Erythroblast (primary cell): ENCODE data around the gene RGCC.
A peak's percentile ranks its signal among the peaks of the same experiment; 100 is the strongest.

ENCODE experiments used
- DNase-seq, 2 experiments: peaks; one replicate each; lab custom pipeline; 2025; lab: John Stamatoyannopoulos, UW
- GATA1 ChIP-seq: IDR thresholded peaks from 2 replicates; pipeline ENCODE4 v1.6.1; 2011; ENCODE audit warnings: low read depth, mild to moderate bottlenecking, control low read depth, low read length, moderate library complexity
- POLR2A ChIP-seq: IDR thresholded peaks from 2 replicates; pipeline ENCODE4 v1.6.1; 2011; ENCODE audit warnings: mild to moderate bottlenecking, low read length

RGCC gene

GRCh38 chr13:41459432-41460073 is 2.2 kb downstream of the RGCC start:
- TF ChIP-seq GATA1 (no peak), POLR2A (no peak)
- DNase-seq: peak; percentile 24 to 54

- no peak for DNase-seq
- TF ChIP-seq GATA1: no peak
Measured at GRCh38 chr13:41460074-41460465, 2.7 kb downstream of the RGCC start.

- DNase-seq: peak in 1 of 2 experiments; percentile 39
- TF ChIP-seq GATA1 (no peak), POLR2A (no peak)
Measured at GRCh38 chr13:41460930-41461329, 3.6 kb downstream of the RGCC start.

GRCh38 chr13:41461527-41462139 is 4.3 kb downstream of the RGCC start:
- TF ChIP-seq GATA1: no peak
- peak; percentile 42 for TF ChIP-seq POLR2A
- peak in 1 of 2 experiments; percentile 26 for DNase-seq

GRCh38 chr13:41462427-41462826 is 5.1 kb downstream of the RGCC start:
- no peak for TF ChIP-seq GATA1
- DNase-seq: peak; percentile 23 to 45

- DNase-seq: peak; percentile 96
- TF ChIP-seq GATA1 (peak; percentile 52), POLR2A (peak; percentile 75)
Measured at GRCh38 chr13:41463838-41464602, 6.7 kb downstream of the RGCC start.

GRCh38 chr13:41465241-41465847 is 8.0 kb downstream of the RGCC start:
- peak; percentile 67 to 77 for DNase-seq
- no peak for TF ChIP-seq GATA1
- no peak for TF ChIP-seq POLR2A

GRCh38 chr13:41465898-41466320 is 8.6 kb downstream of the RGCC start:
- DNase-seq: peak in 1 of 2 experiments; percentile 72

GRCh38 chr13:41467425-41467945 is 10.1 kb downstream of the RGCC start:
- no peak for DNase-seq
- TF ChIP-seq GATA1 (no peak), POLR2A (no peak)

More at GRCh38 chr13:41465898-41466320, 8.6 kb downstream of the RGCC start:
- TF ChIP-seq GATA1 (no peak), POLR2A (peak; percentile 53)

- no peak for DNase-seq
Measured at GRCh38 chr13:41468631-41469030, 11.3 kb downstream of the RGCC start.

GRCh38 chr13:41470196-41470595 is 12.8 kb downstream of the RGCC start:
- DNase-seq: no peak
- no peak for TF ChIP-seq GATA1
- no peak for TF ChIP-seq POLR2A

More at GRCh38 chr13:41468631-41469030, 11.3 kb downstream of the RGCC start:
- TF ChIP-seq GATA1: no peak
- no peak for TF ChIP-seq POLR2A

- DNase-seq: no peak
- TF ChIP-seq POLR2A: no peak
- no peak for TF ChIP-seq GATA1
Measured at GRCh38 chr13:41471785-41472184, 14.4 kb downstream of the RGCC start.

- DNase-seq: no peak
- TF ChIP-seq GATA1 (no peak), POLR2A (no peak)
Measured at GRCh38 chr13:41487222-41487621, 29.9 kb downstream of the RGCC start.
